Measurements from ENCODE around the gene PTEN. TPM values are rescaled to one million over a fixed set of nuclear protein-coding genes. Genes with fewer than 3 reads are reported as not detected.

PTEN gene
- total RNA-seq, 1 experiment from 2014 or later, result 66.0 TPM

DNA sequence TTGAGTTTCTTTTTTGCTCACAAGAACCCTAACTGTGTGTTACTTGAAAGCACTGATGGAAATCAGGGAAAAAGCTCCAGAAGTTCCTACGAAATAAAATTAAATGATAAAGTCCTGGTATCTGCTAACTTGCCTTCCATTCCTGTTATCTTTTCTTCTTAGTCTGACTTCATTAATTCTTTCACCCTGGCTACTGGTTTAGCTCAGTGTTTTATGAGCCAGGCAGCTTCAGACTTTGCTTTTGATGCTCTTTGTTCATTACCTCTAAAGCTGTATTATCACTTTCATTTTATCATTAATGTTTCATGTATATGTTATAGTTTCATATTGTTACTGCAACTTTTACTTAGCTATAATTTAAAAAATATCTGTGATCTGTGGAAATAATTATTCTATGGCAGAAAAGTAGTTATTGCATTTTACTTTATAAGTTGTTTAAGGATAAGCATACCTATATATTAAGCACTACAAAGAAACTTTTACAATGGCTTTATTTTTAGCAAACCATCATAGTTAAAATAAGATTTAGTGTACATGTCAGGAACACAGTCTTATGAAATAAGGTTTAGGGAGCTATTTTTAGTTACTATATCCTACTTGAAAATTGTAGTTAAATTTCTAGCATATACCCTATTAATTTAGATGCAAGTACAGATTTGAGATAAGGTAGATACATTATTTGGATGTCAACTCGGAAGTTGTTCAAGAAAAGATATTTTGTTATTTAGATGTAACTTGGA is 19.3 kb downstream of the PTEN start:
- Histone ChIP-seq H3K27me3 (replicated peaks; ENCODE audit: insufficient read depth, low read depth, low read length, poor library complexity) (no peaks in the 10 kb centered on the region), H3K27ac (ENCODE audit: low read depth, low read length, poor library complexity, severe bottlenecking) (no peak overlapping the region)
- no TSS peak for BruUV-seq (replicated peaks)

DNA sequence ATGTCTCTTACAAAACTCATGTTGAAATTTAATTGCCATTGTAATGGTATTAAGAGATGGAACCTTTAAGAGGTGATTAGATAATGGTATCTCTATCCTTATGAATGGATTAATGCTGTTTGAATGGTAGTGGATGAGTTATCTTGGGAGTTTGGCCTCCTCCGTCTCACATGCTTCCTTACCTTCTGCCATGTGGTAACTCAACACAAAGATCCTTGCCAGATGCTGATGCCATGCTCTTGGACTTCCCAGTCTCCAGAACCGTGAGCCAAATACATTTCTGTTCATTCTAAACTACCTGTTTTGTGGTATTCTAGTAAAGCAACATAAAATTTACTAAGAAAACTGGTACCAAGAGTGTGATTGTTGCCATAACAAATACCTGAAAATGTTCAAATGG is 23.2 kb downstream of the PTEN start:
- Histone ChIP-seq H3K27me3 (replicated peaks; ENCODE audit: insufficient read depth, low read depth, low read length, poor library complexity) (no peaks in the 10 kb centered on the region), H3K27ac (ENCODE audit: low read depth, low read length, poor library complexity, severe bottlenecking) (no peak overlapping the region), H3K4me3 (ENCODE audit: low read depth, low read length, poor library complexity, severe bottlenecking) (no peak overlapping the region), H3K4me1 (ENCODE audit: insufficient read depth, low read length, poor library complexity, severe bottlenecking) (no peaks in the 10 kb centered on the region), H3K36me3 (ENCODE audit: insufficient read depth, low read length, poor library complexity, severe bottlenecking) (peaks cover 19% of the 10 kb centered on the region), H3K9me3 (ENCODE audit: low read depth, low read length, poor library complexity, severe bottlenecking) (peaks cover 4% of the 10 kb centered on the region)
- DNase-seq (ENCODE audit: low spot score), result no peak
- ChIA-PET POLR2A (ENCODE audit: low non-redundant PET) (no interaction called here), CTCF (no interaction called here)
- TF ChIP-seq, protein P1, sequence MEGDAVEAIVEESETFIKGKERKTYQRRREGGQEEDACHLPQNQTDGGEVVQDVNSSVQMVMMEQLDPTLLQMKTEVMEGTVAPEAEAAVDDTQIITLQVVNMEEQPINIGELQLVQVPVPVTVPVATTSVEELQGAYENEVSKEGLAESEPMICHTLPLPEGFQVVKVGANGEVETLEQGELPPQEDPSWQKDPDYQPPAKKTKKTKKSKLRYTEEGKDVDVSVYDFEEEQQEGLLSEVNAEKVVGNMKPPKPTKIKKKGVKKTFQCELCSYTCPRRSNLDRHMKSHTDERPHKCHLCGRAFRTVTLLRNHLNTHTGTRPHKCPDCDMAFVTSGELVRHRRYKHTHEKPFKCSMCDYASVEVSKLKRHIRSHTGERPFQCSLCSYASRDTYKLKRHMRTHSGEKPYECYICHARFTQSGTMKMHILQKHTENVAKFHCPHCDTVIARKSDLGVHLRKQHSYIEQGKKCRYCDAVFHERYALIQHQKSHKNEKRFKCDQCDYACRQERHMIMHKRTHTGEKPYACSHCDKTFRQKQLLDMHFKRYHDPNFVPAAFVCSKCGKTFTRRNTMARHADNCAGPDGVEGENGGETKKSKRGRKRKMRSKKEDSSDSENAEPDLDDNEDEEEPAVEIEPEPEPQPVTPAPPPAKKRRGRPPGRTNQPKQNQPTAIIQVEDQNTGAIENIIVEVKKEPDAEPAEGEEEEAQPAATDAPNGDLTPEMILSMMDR (conservative IDR thresholded peaks at IDR 0.05; ENCODE audit: low read depth, low read length), result no peak
- no peak for TF ChIP-seq EZH2 (IDR thresholded peaks at IDR 0.05; ENCODE audit: borderline replicate concordance, low read depth, low read length, poor library complexity, severe bottlenecking)
- intact Hi-C loops (cut with micrococcal nuclease; ENCODE audit: unreplicated experiment), result no loop called here
- BruUV-seq (replicated peaks), result no TSS peak

More for the DNA sequence above, 19.3 kb downstream of the PTEN start:
- TF ChIP-seq, protein P1 (conservative IDR thresholded peaks at IDR 0.05; ENCODE audit: low read depth, low read length), result no peak
- TF ChIP-seq EZH2 (IDR thresholded peaks at IDR 0.05; ENCODE audit: borderline replicate concordance, low read depth, low read length, poor library complexity, severe bottlenecking), result no peak
- Histone ChIP-seq H3K9me3 (ENCODE audit: low read depth, low read length, poor library complexity, severe bottlenecking) (peaks cover 4% of the 10 kb centered on the region), H3K4me1 (ENCODE audit: insufficient read depth, low read length, poor library complexity, severe bottlenecking) (peaks cover 10% of the 10 kb centered on the region), H3K36me3 (ENCODE audit: insufficient read depth, low read length, poor library complexity, severe bottlenecking) (peaks cover 30% of the 10 kb centered on the region), H3K4me3 (ENCODE audit: low read depth, low read length, poor library complexity, severe bottlenecking) (no peak overlapping the region)
- intact Hi-C loops (cut with micrococcal nuclease; ENCODE audit: unreplicated experiment), result loop anchor here (5.0 kb wide), 1 partner anchor 35 kb away; no protein-coding TSS in a partner anchor
- ChIA-PET CTCF (no interaction called here), POLR2A (ENCODE audit: low non-redundant PET) (interaction anchor here (0.7 kb wide), 1 partner anchor 1602 kb away, joined by 3 read pairs; no protein-coding TSS in a partner anchor)
- no peak for DNase-seq (ENCODE audit: low spot score)

DNA sequence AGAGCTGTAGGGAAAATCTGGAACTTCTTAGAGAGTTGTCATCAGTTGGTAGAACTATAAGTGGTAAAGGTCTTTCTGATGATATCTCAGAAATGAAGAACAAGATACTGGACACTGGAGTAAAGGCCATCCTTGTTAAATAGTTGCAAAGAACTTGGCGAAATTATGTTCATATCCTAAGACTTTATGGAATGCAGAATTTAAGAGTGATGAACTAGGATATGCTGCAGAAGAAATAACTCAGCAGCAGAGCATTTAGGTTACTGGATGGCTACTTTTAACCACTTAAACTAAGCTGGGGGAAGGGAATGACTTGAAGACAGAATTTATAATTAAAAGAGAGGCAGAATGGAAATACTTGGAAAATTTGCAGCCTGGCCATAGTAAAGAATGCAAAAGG is 23.7 kb downstream of the PTEN start:
- intact Hi-C loops (cut with micrococcal nuclease; ENCODE audit: unreplicated experiment), result no loop called here
- H3K9me3 ChIP-seq (ENCODE audit: low read depth, low read length, poor library complexity, severe bottlenecking), result peaks cover 4% of the 10 kb centered on the region
- no peak overlapping the region for H3K4me3 ChIP-seq (ENCODE audit: low read depth, low read length, poor library complexity, severe bottlenecking)
- ChIA-PET POLR2A (ENCODE audit: low non-redundant PET) (no interaction called here), CTCF (no interaction called here)
- H3K4me1 ChIP-seq (ENCODE audit: insufficient read depth, low read length, poor library complexity, severe bottlenecking), result no peaks in the 10 kb centered on the region
- TF ChIP-seq, protein P1 (conservative IDR thresholded peaks at IDR 0.05; ENCODE audit: low read depth, low read length), result no peak
- TF ChIP-seq EZH2 (IDR thresholded peaks at IDR 0.05; ENCODE audit: borderline replicate concordance, low read depth, low read length, poor library complexity, severe bottlenecking), result no peak
- no peaks in the 10 kb centered on the region for H3K27me3 ChIP-seq (replicated peaks; ENCODE audit: insufficient read depth, low read depth, low read length, poor library complexity)
- no TSS peak for BruUV-seq (replicated peaks)
- H3K36me3 ChIP-seq (ENCODE audit: insufficient read depth, low read length, poor library complexity, severe bottlenecking), result peaks cover 19% of the 10 kb centered on the region
- no peak overlapping the region for H3K27ac ChIP-seq (ENCODE audit: low read depth, low read length, poor library complexity, severe bottlenecking)
- no peak for DNase-seq (ENCODE audit: low spot score)

Measured in A673 (cell line).